Endothelial cell of umbilical vein (primary cell): ENCODE data around the gene BCR. TPM values are rescaled to one million over a fixed set of nuclear protein-coding genes. Genes with fewer than 3 reads are reported as not detected.

Experiments used
- BruUV-seq: library from RNA; stranded (reverse); fragments of 400-500 nt; replicated peaks from 2 replicates; lab custom pipeline; 2021; lab: Mats Ljungman, UMichigan
- CTCF ChIA-PET: fragments of 300-600, 350-600 bp; sonication (Branson Sonifier 250); formaldehyde crosslinking; loops from one replicate; lab custom pipeline; 2021; ENCODE audit warnings: antibody characterized with exemption, inconsistent platforms; lab: Charles Lee
- POLR2A ChIA-PET: fragments of 300-600, 350-600 bp; sonication (Branson Sonifier 250); formaldehyde crosslinking; loops from one replicate; lab custom pipeline; 2021; ENCODE audit warnings: antibody characterized with exemption, inconsistent platforms; lab: Charles Lee
- DNase-seq: peaks from one replicate; pipeline ENCODE4 v3.0.0-alpha.2; 2011; ENCODE audit warnings: low read depth, low spot score
- FAIRE-seq: peaks from 2 replicates; lab custom pipeline; 2011; peaks lifted over from hg19 to GRCh38; lab: Jason Lieb, UNC
- H2AFZ ChIP-seq: 2 replicates; pipeline ENCODE4 v1.6.0; 2012; ENCODE audit warnings: low read depth, low read length, control low read depth, inconsistent platforms
- H3K27ac ChIP-seq: 2 replicates; pipeline ENCODE4 v1.5.1; 2011; ENCODE audit warnings: low read depth, mild to moderate bottlenecking, control low read depth, low read length, moderate library complexity; ENCODE audit not compliant: insufficient read depth
- H3K27me3 ChIP-seq, 2 experiments: 2 replicates each; pipeline versions ENCODE4 v1.6.0 to v1.6.1; 2011; ENCODE audit warnings: low read length in 2 of 2, mixed read lengths in 1 of 2; ENCODE audit not compliant: control insufficient read depth in 2 of 2, insufficient read depth in 2 of 2
- H3K36me3 ChIP-seq, 2 experiments: 2 replicates in 1 of 2; 3 replicates in 1 of 2; pipeline ENCODE4 v1.5.1; 2011; ENCODE audit warnings: low read length in 2 of 2, mild to moderate bottlenecking in 1 of 2, moderate library complexity in 1 of 2; ENCODE audit not compliant: control insufficient read depth in 2 of 2, insufficient read depth in 2 of 2; ENCODE audit errors: extremely low read depth in 1 of 2
- H3K4me1 ChIP-seq: 3 replicates; pipeline ENCODE4 v1.5.1; 2011; ENCODE audit warnings: mild to moderate bottlenecking, low read length; ENCODE audit not compliant: control insufficient read depth, insufficient read depth; ENCODE audit errors: extremely low read depth
- H3K4me2 ChIP-seq: 2 replicates; pipeline ENCODE4 v1.6.1; 2011; ENCODE audit warnings: low read length, control low read depth, mixed read lengths; ENCODE audit not compliant: insufficient read depth
- H3K4me3 ChIP-seq, 3 experiments: fragments of 200-600 bp in 1 of 3; sonication (generic), shearing (Covaris generic) in 1 of 3; replicated peaks in 1 of 3; 2 replicates each; pipeline ENCODE4 v1.5.1; 2011 to 2016; ENCODE audit warnings: control low read depth in 3 of 3, low read length in 3 of 3, mild to moderate bottlenecking in 2 of 3, inconsistent platforms in 1 of 3, low read depth in 1 of 3, moderate library complexity in 1 of 3; ENCODE audit not compliant: insufficient read depth in 1 of 3
- H3K79me2 ChIP-seq: 2 replicates; pipeline ENCODE4 v1.6.0; 2012; ENCODE audit warnings: low read length, inconsistent platforms; ENCODE audit not compliant: control insufficient read depth, insufficient read depth
- H3K9ac ChIP-seq: replicated peaks from 2 replicates; pipeline ENCODE3; 2011; ENCODE audit warnings: low read length, control low read depth; ENCODE audit not compliant: insufficient read depth; ENCODE audit errors: extremely low read depth
- H3K9me1 ChIP-seq: replicated peaks from 3 replicates; pipeline ENCODE4 v1.6.0; 2011; ENCODE audit warnings: mild to moderate bottlenecking, low read length; ENCODE audit not compliant: control insufficient read depth, insufficient read depth; ENCODE audit errors: extremely low read depth
- H3K9me3 ChIP-seq: replicated peaks from 2 replicates; pipeline ENCODE4 v1.5.1; 2012; ENCODE audit warnings: low read length, inconsistent platforms; ENCODE audit not compliant: control insufficient read depth, insufficient read depth
- H4K20me1 ChIP-seq: replicated peaks from 2 replicates; pipeline ENCODE3; 2011; ENCODE audit warnings: mild to moderate bottlenecking, low read length; ENCODE audit not compliant: control insufficient read depth, insufficient read depth; ENCODE audit errors: extremely low read depth
- GATA2 ChIP-seq: IDR thresholded peaks from 2 replicates; pipeline ENCODE4 v1.7.0; 2011; ENCODE audit warnings: low read depth, mild to moderate bottlenecking, moderate library complexity, mixed read lengths, low read length; ENCODE audit not compliant: insufficient read length, insufficient read depth
- MYC ChIP-seq: IDR thresholded peaks from one replicate; pipeline ENCODE4 v1.6.1; 2011; ENCODE audit warnings: mild to moderate bottlenecking, low read depth, low read length
- POLR2AphosphoS5 ChIP-seq: IDR thresholded peaks from 2 replicates; pipeline ENCODE4 v1.6.1; 2012; ENCODE audit warnings: low read depth, mild to moderate bottlenecking, control low read depth, low read length, moderate library complexity; ENCODE audit not compliant: insufficient read depth
- dilution Hi-C: fragments of 300-500 bp; cut with MboI; formaldehyde crosslinking; loops from one replicate; pipeline ENCODE4 v1.15.0; 2019; ENCODE audit warnings: low sequenced_read_pairs; ENCODE audit not compliant: extremely low pct_ligation_motif_present
- intact Hi-C: fragments of 100-400 bp; cut with micrococcal nuclease; formaldehyde crosslinking; loops from one replicate; pipeline ENCODE4 v1.10.0; 2022
- polyA plus RNA-seq, 4 experiments: library from polyadenylated mRNA; depleted of rRNA in 3 of 4; stranded (reverse) in 3 of 4; unstranded in 1 of 4; fragments of >200 nt; gene quantifications; 2 replicates each; pipeline versions ENCODE4 v1.2.1 to v1.2.3, GENCODE V29; 2011 to 2012; ENCODE audit warnings: missing spikeins in 1 of 4
- total RNA-seq: library from RNA; stranded (reverse); gene quantifications from 2 replicates; pipeline ENCODE4 v1.2.3, GENCODE V29; 2021
- TF ChIP-seq, protein P1 (sequence below), 2 donors: IDR thresholded peaks; 1 replicate in 1 of 2; 2 replicates in 1 of 2; pipeline ENCODE4 v1.5.1; 2011; ENCODE audit warnings: low read length in 2 of 2, mild to moderate bottlenecking in 2 of 2, moderate library complexity in 2 of 2, control low read depth in 1 of 2, inconsistent platforms in 1 of 2, low read depth in 1 of 2; ENCODE audit not compliant: insufficient read depth in 1 of 2; ENCODE audit errors: extremely low read depth in 1 of 2

The BCR gene
- total and polyA plus RNA-seq, 2 donors (not counting 3 experiments of a cell fraction or from before 2014, with no cell fraction given) = 129 to 141 TPM

DNA sequence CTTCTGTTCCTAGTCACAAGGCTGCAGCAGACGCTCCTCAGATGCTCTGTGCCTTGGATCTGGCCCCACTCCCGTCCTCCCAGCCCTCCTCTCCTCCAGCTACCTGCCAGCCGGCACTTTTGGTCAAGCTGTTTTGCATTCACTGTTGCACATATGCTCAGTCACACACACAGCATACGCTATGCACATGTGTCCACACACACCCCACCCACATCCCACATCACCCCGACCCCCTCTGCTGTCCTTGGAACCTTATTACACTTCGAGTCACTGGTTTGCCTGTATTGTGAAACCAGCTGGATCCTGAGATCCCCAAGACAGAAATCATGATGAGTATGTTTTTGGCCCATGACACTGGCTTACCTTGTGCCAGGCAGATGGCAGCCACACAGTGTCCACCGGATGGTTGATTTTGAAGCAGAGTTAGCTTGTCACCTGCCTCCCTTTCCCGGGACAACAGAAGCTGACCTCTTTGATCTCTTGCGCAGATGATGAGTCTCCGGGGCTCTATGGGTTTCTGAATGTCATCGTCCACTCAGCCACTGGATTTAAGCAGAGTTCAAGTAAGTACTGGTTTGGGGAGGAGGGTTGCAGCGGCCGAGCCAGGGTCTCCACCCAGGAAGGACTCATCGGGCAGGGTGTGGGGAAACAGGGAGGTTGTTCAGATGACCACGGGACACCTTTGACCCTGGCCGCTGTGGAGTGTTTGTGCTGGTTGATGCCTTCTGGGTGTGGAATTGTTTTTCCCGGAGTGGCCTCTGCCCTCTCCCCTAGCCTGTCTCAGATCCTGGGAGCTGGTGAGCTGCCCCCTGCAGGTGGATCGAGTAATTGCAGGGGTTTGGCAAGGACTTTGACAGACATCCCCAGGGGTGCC, 109.8 kb downstream of the BCR start:
- peaks cover 34 to 82% of the 10 kb centered on the region in 2 experiments for H3K36me3 ChIP-seq
- no peaks in the 10 kb centered on the region for H3K9me3 ChIP-seq
- no peaks in the 10 kb centered on the region for H3K9me1 ChIP-seq
- intact Hi-C loops = loop anchor here (1.0 kb wide), 2 partner anchors 112 to 116 kb away; no protein-coding TSS in a partner anchor
- H4K20me1 ChIP-seq = no peaks in the 10 kb centered on the region
- TF ChIP-seq POLR2AphosphoS5 = no peak
- no peak for TF ChIP-seq GATA2
- TF ChIP-seq, protein P1, sequence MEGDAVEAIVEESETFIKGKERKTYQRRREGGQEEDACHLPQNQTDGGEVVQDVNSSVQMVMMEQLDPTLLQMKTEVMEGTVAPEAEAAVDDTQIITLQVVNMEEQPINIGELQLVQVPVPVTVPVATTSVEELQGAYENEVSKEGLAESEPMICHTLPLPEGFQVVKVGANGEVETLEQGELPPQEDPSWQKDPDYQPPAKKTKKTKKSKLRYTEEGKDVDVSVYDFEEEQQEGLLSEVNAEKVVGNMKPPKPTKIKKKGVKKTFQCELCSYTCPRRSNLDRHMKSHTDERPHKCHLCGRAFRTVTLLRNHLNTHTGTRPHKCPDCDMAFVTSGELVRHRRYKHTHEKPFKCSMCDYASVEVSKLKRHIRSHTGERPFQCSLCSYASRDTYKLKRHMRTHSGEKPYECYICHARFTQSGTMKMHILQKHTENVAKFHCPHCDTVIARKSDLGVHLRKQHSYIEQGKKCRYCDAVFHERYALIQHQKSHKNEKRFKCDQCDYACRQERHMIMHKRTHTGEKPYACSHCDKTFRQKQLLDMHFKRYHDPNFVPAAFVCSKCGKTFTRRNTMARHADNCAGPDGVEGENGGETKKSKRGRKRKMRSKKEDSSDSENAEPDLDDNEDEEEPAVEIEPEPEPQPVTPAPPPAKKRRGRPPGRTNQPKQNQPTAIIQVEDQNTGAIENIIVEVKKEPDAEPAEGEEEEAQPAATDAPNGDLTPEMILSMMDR (IDR thresholded peaks at IDR 0.05; ENCODE audit: extremely low read depth in 1 of 2, insufficient read depth in 1 of 2, low read depth in 1 of 2, low read length in 2 of 2) = peak; percentile 85 to 90
- TF ChIP-seq MYC = no peak
- CTCF ChIA-PET = interaction anchor here (0.9 to 3.1 kb wide), 19 partner anchors 8 to 145 kb away, joined by 3 to 29 read pairs (median 7); partner anchors contain the start of genes BCR and RAB36
- H3K9ac ChIP-seq = no peak overlapping the region
- no peak overlapping the region for H3K4me3 ChIP-seq
- H2AFZ ChIP-seq = no peak overlapping the region
- H3K4me1 ChIP-seq = peaks cover 5% of the 10 kb centered on the region
- peak; percentile 55 for DNase-seq
- BruUV-seq = no TSS peak
- no peaks in the 10 kb centered on the region for H3K79me2 ChIP-seq
- no peak overlapping the region for H3K4me2 ChIP-seq
- peak; percentile 79 for FAIRE-seq
- POLR2A ChIA-PET = no interaction called here
- dilution Hi-C loops = no loop called here
- H3K27ac ChIP-seq = peak overlapping the region; percentile 7
- H3K27me3 ChIP-seq = no peaks in the 10 kb centered on the region
